Suprapubic skin (tissue), 4 donors: ENCODE results near the gene PLXNA2.

ENCODE experiments used
- EP300 ChIP-seq: sonication (generic); formaldehyde crosslinking; IDR thresholded peaks from one replicate; pipeline ENCODE4 v1.6.1; 2017; ENCODE audit warnings: antibody characterized with exemption
- POLR2A ChIP-seq, 2 donors: fragments of 450-650 bp; IDR thresholded peaks; one replicate each; pipeline ENCODE4 v1.6.1; 2017; ENCODE audit warnings: antibody characterized with exemption in 2 of 2, mild to moderate bottlenecking in 2 of 2, moderate library complexity in 2 of 2
- POLR2AphosphoS5 ChIP-seq, 3 donors: sonication (generic); formaldehyde crosslinking; IDR thresholded peaks; one replicate each; pipeline ENCODE4 v1.6.1; 2017; ENCODE audit warnings: antibody characterized with exemption in 3 of 3
- TF ChIP-seq, protein P1 (sequence below), 2 donors: fragments of 200-600 bp in 1 of 2; fragments of 450-650 bp in 1 of 2; sonication (generic) in 1 of 2; IDR thresholded peaks; one replicate each; pipeline ENCODE4 v1.5.1; 2016 to 2019; ENCODE audit warnings: antibody characterized with exemption in 2 of 2, mild to moderate bottlenecking in 1 of 2, moderate library complexity in 1 of 2

DNA sequence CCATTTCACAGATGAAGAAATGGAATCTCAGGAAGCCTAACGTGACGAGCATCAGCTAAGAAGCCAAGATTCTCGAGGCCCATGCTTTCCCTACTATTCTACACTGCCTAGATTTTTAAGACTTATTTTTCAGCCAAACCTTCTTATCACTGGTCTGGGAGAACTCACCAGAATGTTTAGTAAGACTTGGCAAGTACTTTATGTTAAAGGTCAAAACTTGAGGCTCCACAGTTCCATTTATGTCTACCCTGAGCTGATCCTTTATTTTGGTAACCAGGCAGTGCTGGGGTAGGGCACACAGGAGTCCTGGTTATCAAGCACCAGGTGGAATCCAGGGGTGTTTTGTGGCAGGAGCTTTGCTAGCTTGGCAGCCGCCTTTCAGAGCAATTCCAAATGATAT is 16.8 kb downstream of the PLXNA2 start:
- TF ChIP-seq EP300 (no peak), POLR2A (IDR thresholded peaks at IDR 0.05) (no peak), POLR2AphosphoS5 (IDR thresholded peaks at IDR 0.05) (no peak)
- TF ChIP-seq, protein P1, sequence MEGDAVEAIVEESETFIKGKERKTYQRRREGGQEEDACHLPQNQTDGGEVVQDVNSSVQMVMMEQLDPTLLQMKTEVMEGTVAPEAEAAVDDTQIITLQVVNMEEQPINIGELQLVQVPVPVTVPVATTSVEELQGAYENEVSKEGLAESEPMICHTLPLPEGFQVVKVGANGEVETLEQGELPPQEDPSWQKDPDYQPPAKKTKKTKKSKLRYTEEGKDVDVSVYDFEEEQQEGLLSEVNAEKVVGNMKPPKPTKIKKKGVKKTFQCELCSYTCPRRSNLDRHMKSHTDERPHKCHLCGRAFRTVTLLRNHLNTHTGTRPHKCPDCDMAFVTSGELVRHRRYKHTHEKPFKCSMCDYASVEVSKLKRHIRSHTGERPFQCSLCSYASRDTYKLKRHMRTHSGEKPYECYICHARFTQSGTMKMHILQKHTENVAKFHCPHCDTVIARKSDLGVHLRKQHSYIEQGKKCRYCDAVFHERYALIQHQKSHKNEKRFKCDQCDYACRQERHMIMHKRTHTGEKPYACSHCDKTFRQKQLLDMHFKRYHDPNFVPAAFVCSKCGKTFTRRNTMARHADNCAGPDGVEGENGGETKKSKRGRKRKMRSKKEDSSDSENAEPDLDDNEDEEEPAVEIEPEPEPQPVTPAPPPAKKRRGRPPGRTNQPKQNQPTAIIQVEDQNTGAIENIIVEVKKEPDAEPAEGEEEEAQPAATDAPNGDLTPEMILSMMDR (IDR thresholded peaks at IDR 0.05): no peak
